H9 (cell line): ENCODE data around the gene NT5DC4. TPM values are rescaled to one million over a fixed set of nuclear protein-coding genes. Genes with fewer than 3 reads are reported as not detected.

ENCODE experiments used
- DNase-seq: peaks from one replicate; pipeline ENCODE4 v3.0.0-alpha.2; 2017
- H2AFZ ChIP-seq: one replicate; pipeline ENCODE4 v1.6.1; 2013; ENCODE audit warnings: mild to moderate bottlenecking, low read length, control low read depth, moderate library complexity
- H2AK5ac ChIP-seq: 2 replicates; pipeline ENCODE4 v1.6.1; 2013; ENCODE audit warnings: low read length, control low read depth, mixed read lengths; ENCODE audit not compliant: insufficient read length
- H2BK120ac ChIP-seq: one replicate; pipeline ENCODE4 v1.6.1; 2013; ENCODE audit warnings: low read depth, mild to moderate bottlenecking, low read length, control low read depth, inconsistent platforms; ENCODE audit not compliant: poor library complexity, severe bottlenecking
- H2BK12ac ChIP-seq: 2 replicates; pipeline ENCODE4 v1.6.1; 2013; ENCODE audit warnings: low read length, control low read depth, mixed read lengths, low read depth; ENCODE audit not compliant: insufficient read length
- H2BK15ac ChIP-seq: 2 replicates; pipeline ENCODE4 v1.6.1; 2013; ENCODE audit warnings: low read depth, low read length, control low read depth
- H2BK20ac ChIP-seq: one replicate; pipeline ENCODE4 v1.6.1; 2013; ENCODE audit warnings: low read depth, mild to moderate bottlenecking, low read length, control low read depth, inconsistent platforms; ENCODE audit not compliant: poor library complexity, severe bottlenecking
- H2BK5ac ChIP-seq: 2 replicates; pipeline ENCODE4 v1.6.1; 2013; ENCODE audit warnings: low read length, control low read depth, mixed read lengths; ENCODE audit not compliant: insufficient read length
- H3K14ac ChIP-seq: 2 replicates; pipeline ENCODE4 v1.6.1; 2013; ENCODE audit warnings: low read length, control low read depth; ENCODE audit not compliant: insufficient read depth
- H3K18ac ChIP-seq: 2 replicates; pipeline ENCODE4 v1.6.1; 2013; ENCODE audit warnings: low read depth, mild to moderate bottlenecking, mixed read lengths, low read length, control low read depth; ENCODE audit not compliant: insufficient read length
- H3K23ac ChIP-seq: 2 replicates; pipeline ENCODE4 v1.6.1; 2013; ENCODE audit warnings: low read length, control low read depth, mixed read lengths, low read depth; ENCODE audit not compliant: insufficient read length
- H3K23me2 ChIP-seq: 2 replicates; pipeline ENCODE4 v1.6.1; 2013; ENCODE audit warnings: low read depth, mild to moderate bottlenecking, mixed read lengths, low read length, control low read depth; ENCODE audit not compliant: insufficient read length, poor library complexity, severe bottlenecking
- H3K27ac ChIP-seq: 2 replicates; pipeline ENCODE4 v1.5.1; 2013; ENCODE audit warnings: low read length, control low read depth, mixed read lengths, low read depth; ENCODE audit not compliant: insufficient read length
- H3K27me3 ChIP-seq: 2 replicates; pipeline ENCODE4 v1.6.1; 2013; ENCODE audit warnings: low read length, control low read depth, inconsistent platforms; ENCODE audit not compliant: insufficient read depth
- H3K4ac ChIP-seq: 2 replicates; pipeline ENCODE4 v1.6.1; 2013; ENCODE audit warnings: low read depth, mild to moderate bottlenecking, control low read depth, inconsistent platforms, low read length, moderate library complexity
- H3K4me1 ChIP-seq: 2 replicates; pipeline ENCODE4 v1.6.1; 2013; ENCODE audit warnings: low read length, control low read depth, inconsistent platforms; ENCODE audit not compliant: insufficient read depth
- H3K4me2 ChIP-seq: 2 replicates; pipeline ENCODE4 v1.6.1; 2013; ENCODE audit warnings: low read length, control low read depth, mixed read lengths; ENCODE audit not compliant: insufficient read length, insufficient read depth
- H3K56ac ChIP-seq: 2 replicates; pipeline ENCODE4 v1.6.1; 2013; ENCODE audit warnings: low read depth, mild to moderate bottlenecking, mixed read lengths, low read length, control low read depth; ENCODE audit not compliant: insufficient read length
- H3K79me1 ChIP-seq: 2 replicates; pipeline ENCODE4 v1.6.1; 2013; ENCODE audit warnings: low read depth, mild to moderate bottlenecking, moderate library complexity, low read length, control low read depth, inconsistent platforms; ENCODE audit not compliant: insufficient read depth, poor library complexity, severe bottlenecking
- H3K79me2 ChIP-seq: 2 replicates; pipeline ENCODE4 v1.6.1; 2013; ENCODE audit warnings: low read length, control low read depth, inconsistent platforms; ENCODE audit not compliant: insufficient read depth
- H3K9ac ChIP-seq: 2 replicates; pipeline ENCODE4 v1.6.1; 2013; ENCODE audit warnings: low read length, control low read depth, mixed read lengths; ENCODE audit not compliant: insufficient read length; ENCODE audit errors: extremely low read depth
- H3K9me3 ChIP-seq: one replicate; pipeline ENCODE4 v1.6.1; 2013; ENCODE audit warnings: low read depth, low read length, inconsistent platforms; ENCODE audit not compliant: control insufficient read depth
- H3T11ph ChIP-seq: one replicate; pipeline ENCODE4 v1.6.1; 2013; ENCODE audit warnings: mild to moderate bottlenecking, low read length, control low read depth, inconsistent platforms
- H4K20me1 ChIP-seq: one replicate; pipeline ENCODE4 v1.6.1; 2013; ENCODE audit not compliant: control insufficient read depth, insufficient read length, insufficient read depth
- H4K5ac ChIP-seq: 2 replicates; pipeline ENCODE4 v1.6.1; 2013; ENCODE audit warnings: low read depth, mild to moderate bottlenecking, mixed read lengths, low read length, control low read depth; ENCODE audit not compliant: insufficient read length
- H4K8ac ChIP-seq: replicated peaks from 2 replicates; pipeline ENCODE4 v1.6.1; 2013; ENCODE audit warnings: low read length, control low read depth, mixed read lengths, low read depth; ENCODE audit not compliant: insufficient read length
- H4K91ac ChIP-seq: 2 replicates; pipeline ENCODE4 v1.6.1; 2013; ENCODE audit warnings: low read depth, mild to moderate bottlenecking, moderate library complexity, mixed read lengths, low read length, control low read depth; ENCODE audit not compliant: insufficient read length
- H3K27ac Mint-ChIP-seq, 3 experiments: 2 replicates in 2 of 3; 3 replicates in 1 of 3; pipeline ENCODE4 v1.8.0; 2020 to 2021; ENCODE audit warnings: mixed read lengths in 3 of 3, mild to moderate bottlenecking in 1 of 3, moderate library complexity in 1 of 3
- H3K27me3 Mint-ChIP-seq: 2 replicates; pipeline ENCODE4 v1.8.0; 2021; ENCODE audit warnings: low read depth, mild to moderate bottlenecking, moderate library complexity, mixed read lengths
- H3K36me3 Mint-ChIP-seq, 3 experiments: 2 replicates in 2 of 3; 3 replicates in 1 of 3; pipeline ENCODE4 v1.8.0; 2020 to 2021; ENCODE audit warnings: low read depth in 3 of 3, mixed read lengths in 3 of 3; ENCODE audit not compliant: insufficient read depth in 1 of 3
- H3K4me1 Mint-ChIP-seq, 2 experiments: 2 replicates each; pipeline ENCODE4 v1.8.0; 2020; ENCODE audit warnings: mixed read lengths in 2 of 2
- H3K4me3 Mint-ChIP-seq, 2 experiments: 2 replicates in 1 of 2; 3 replicates in 1 of 2; pipeline ENCODE4 v1.8.0; 2020 to 2021; ENCODE audit warnings: mild to moderate bottlenecking in 2 of 2, mixed read lengths in 2 of 2, moderate library complexity in 1 of 2
- H3K9me3 Mint-ChIP-seq, 2 experiments: 2 replicates in 1 of 2; 3 replicates in 1 of 2; pipeline ENCODE4 v1.8.0; 2020; ENCODE audit warnings: mild to moderate bottlenecking in 2 of 2, mixed read lengths in 2 of 2, moderate library complexity in 1 of 2
- CTCF ChIP-seq: fragments of 200-600 bp; sonication (generic); conservative IDR thresholded peaks from 3 replicates; pipeline ENCODE4 v1.8.0; 2021; ENCODE audit warnings: antibody characterized with exemption, mild to moderate bottlenecking
- WGBS: extraction: QIAGEN DNeasy Blood & Tissue Kit; methylation state at CpG from one replicate; pipeline ENCODE4 v1.1.7; 2013; ENCODE audit warnings: missing lambda C conversion rate, low lambda C conversion rate, mixed read lengths; ENCODE audit not compliant: insufficient read length; ENCODE audit errors: extremely low coverage; 5-methylcytosine and 5-hydroxymethylcytosine counted together
- total RNA-seq: library from RNA; stranded (reverse); gene quantifications from 2 replicates; pipeline ENCODE4 v1.2.1, GENCODE V29; 2021

NT5DC4 gene
- total RNA-seq, 1 experiment from 2014 or later = not detected

GRCh38 chr2:112731479-112731878, 10.7 kb downstream of the NT5DC4 start:
- peaks cover 4 to 6% of the 10 kb centered on the region in 2 experiments; a peak in 1 of 4 replicates for H3K4me1 Mint-ChIP-seq
- WGBS = no CpG with 5 or more reads among the region's 2 CpGs
- no peaks in the 10 kb centered on the region for H3K79me2 ChIP-seq

More at GRCh38 chr2:112731479-112731878, 10.7 kb downstream of the NT5DC4 start:
- no peak for DNase-seq
- no peak overlapping the region for H3T11ph ChIP-seq
- no peak overlapping the region for H2AK5ac ChIP-seq
- no peak overlapping the region for H3K14ac ChIP-seq
- TF ChIP-seq CTCF = no peak
- no peaks in the 10 kb centered on the region for H3K9me3 ChIP-seq
- no peak overlapping the region for H2BK5ac ChIP-seq
- H3K79me1 ChIP-seq = no peaks in the 10 kb centered on the region
- Mint-ChIP-seq H3K27ac (no peak overlapping the region), H3K27me3 (no peaks in the 10 kb centered on the region), H3K36me3 (no peaks in the 10 kb centered on the region), H3K4me3 (no peak overlapping the region), H3K9me3 (no peaks in the 10 kb centered on the region)
- no peak overlapping the region for H2BK120ac ChIP-seq
- no peaks in the 10 kb centered on the region for H3K27me3 ChIP-seq
- H3K27ac ChIP-seq = no peak overlapping the region
- H4K20me1 ChIP-seq = no peaks in the 10 kb centered on the region
- no peak overlapping the region for H3K4ac ChIP-seq
- no peak overlapping the region for H4K91ac ChIP-seq
- no peak overlapping the region for H3K56ac ChIP-seq
- no peak overlapping the region for H2BK12ac ChIP-seq
- no peak overlapping the region for H3K9ac ChIP-seq
- no peak overlapping the region for H4K5ac ChIP-seq
- no peaks in the 10 kb centered on the region for H3K4me1 ChIP-seq
- H3K23ac ChIP-seq = no peak overlapping the region
- no peak overlapping the region for H3K18ac ChIP-seq
- H2AFZ ChIP-seq = no peak overlapping the region
- no peak overlapping the region for H2BK20ac ChIP-seq
- no peak overlapping the region for H2BK15ac ChIP-seq
- no peaks in the 10 kb centered on the region for H3K23me2 ChIP-seq
- no peak overlapping the region for H4K8ac ChIP-seq
- no peak overlapping the region for H3K4me2 ChIP-seq
